NT2/D1 (cell line): ENCODE measurements around the gene SLC26A5.

Experiments
- DNase-seq: peaks from one replicate; pipeline ENCODE4 v3.0.0-alpha.2; 2011; ENCODE audit warnings: low read depth, low spot score
- H3K27me3 ChIP-seq: 2 replicates; pipeline ENCODE4 v1.6.0; 2011; ENCODE audit warnings: mild to moderate bottlenecking; ENCODE audit not compliant: insufficient read length, insufficient read depth
- H3K36me3 ChIP-seq: 2 replicates; pipeline ENCODE4 v1.6.1; 2011; ENCODE audit warnings: mild to moderate bottlenecking, low read length, mixed read lengths; ENCODE audit not compliant: insufficient read depth, insufficient read length
- H3K4me1 ChIP-seq: 2 replicates; pipeline ENCODE4 v1.5.1; 2011; ENCODE audit not compliant: insufficient read depth, insufficient read length
- H3K4me3 ChIP-seq: 2 replicates; pipeline ENCODE4 v1.5.1; 2011; ENCODE audit warnings: low read depth; ENCODE audit not compliant: insufficient read length
- H3K9ac ChIP-seq: 2 replicates; pipeline ENCODE4 v1.6.0; 2011; ENCODE audit warnings: low read depth; ENCODE audit not compliant: insufficient read length
- H3K9me3 ChIP-seq: 2 replicates; pipeline ENCODE4 v1.5.1; 2011; ENCODE audit warnings: mild to moderate bottlenecking, low read length; ENCODE audit not compliant: insufficient read depth
- SUZ12 ChIP-seq: IDR thresholded peaks from 2 replicates; pipeline ENCODE4 v1.6.1; 2011; ENCODE audit not compliant: insufficient read length, insufficient read depth; ENCODE audit errors: extremely low read depth
- YY1 ChIP-seq: IDR thresholded peaks from 2 replicates; pipeline ENCODE4 v1.6.1; 2011; ENCODE audit not compliant: insufficient read length, insufficient read depth
- ZNF274 ChIP-seq: IDR thresholded peaks from 2 replicates; pipeline ENCODE4 v1.6.1; 2011; ENCODE audit warnings: mild to moderate bottlenecking, low read depth, low read length

Gene SLC26A5

GRCh38 chr7:103344453-103345149 lies 101.4 kb downstream of the SLC26A5 start, which contains the start of gene DNAJC2:
Gene DNAJC2, minus strand, starts transcription at chr7:103344767. Its CDS starts 145 bp downstream, at chr7:103344622.
- DNase-seq, result peak; percentile 81
- Histone ChIP-seq H3K9ac (peak within 1 kb of the TSS; percentile 97), H3K27me3 (no peaks in the 10 kb centered on the region), H3K4me3 (peak within 1 kb of the TSS; percentile 87), H3K4me1 (no peaks in the 10 kb centered on the region), H3K36me3 (peaks cover 26% of the 10 kb centered on the region), H3K9me3 (no peaks in the 10 kb centered on the region)
- TF ChIP-seq ZNF274 (no peak), YY1 (peak; percentile 46)

DNA sequence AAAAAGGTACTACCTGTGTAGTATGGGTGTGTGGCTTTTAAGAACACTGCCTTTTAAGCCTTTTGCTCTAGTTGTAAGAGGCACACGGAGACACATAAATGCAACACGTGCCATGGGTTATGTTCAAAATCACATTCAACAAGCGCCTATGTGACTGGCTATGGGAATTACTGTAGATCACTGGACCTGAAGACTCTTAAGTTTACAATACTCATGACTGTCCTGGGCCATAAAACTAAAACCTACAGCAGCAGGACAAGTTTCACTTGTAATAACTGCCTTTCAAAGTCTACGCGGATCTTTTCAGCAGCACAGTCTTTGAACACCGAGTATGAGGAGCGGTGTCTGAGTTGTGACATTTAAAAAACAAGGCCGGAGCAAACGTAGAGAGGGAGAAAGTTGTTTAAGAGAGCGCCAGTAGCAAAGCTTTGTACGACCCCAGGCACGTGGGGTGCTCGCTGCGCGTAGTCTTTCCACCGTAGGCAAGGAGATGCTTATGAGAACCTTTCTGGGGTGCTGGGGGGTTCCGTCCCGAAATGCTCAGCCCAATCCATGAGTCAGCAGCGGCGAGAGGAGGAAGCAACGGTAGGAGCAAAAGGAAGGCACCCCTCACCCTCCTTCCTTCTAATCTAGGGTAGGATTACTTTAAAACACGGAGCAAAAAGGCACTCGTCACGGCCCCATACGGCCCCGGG lies 102.1 kb downstream of the SLC26A5 start:
- peak overlapping the region; percentile 87 for H3K4me3 ChIP-seq
- DNase-seq, result no peak
- H3K9me3 ChIP-seq, result no peaks in the 10 kb centered on the region

DNA sequence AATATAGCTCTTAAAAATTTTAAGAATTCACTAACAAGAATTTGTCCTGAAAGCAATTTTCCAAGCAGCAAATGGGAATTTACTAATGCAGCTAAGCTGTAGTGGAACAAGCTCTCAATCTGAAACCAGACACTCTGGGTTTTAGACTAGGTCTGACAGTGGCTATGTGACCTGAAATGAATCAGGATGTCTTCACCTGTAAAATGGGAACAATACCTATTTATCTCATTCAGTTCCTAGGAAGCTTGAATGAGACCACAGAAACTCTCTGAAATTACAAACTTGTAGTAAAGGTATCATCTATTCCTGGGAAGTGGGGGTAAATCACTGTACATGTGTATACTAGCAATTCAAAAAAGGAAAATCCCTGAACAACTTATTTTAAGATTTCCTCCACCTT lies 102.7 kb downstream of the SLC26A5 start:
- H3K4me1 ChIP-seq, result no peaks in the 10 kb centered on the region
- TF ChIP-seq SUZ12 (no peak), ZNF274 (no peak), YY1 (no peak)
- H3K4me3 ChIP-seq, result peak overlapping the region; percentile 87
- H3K36me3 ChIP-seq, result peaks cover 32% of the 10 kb centered on the region
- no peak for DNase-seq
- no peaks in the 10 kb centered on the region for H3K9me3 ChIP-seq
- peak overlapping the region; percentile 97 for H3K9ac ChIP-seq
- no peaks in the 10 kb centered on the region for H3K27me3 ChIP-seq

More for the DNA sequence above, 102.1 kb downstream of the SLC26A5 start:
- H3K4me1 ChIP-seq, result no peaks in the 10 kb centered on the region
- H3K36me3 ChIP-seq, result peaks cover 31% of the 10 kb centered on the region
- peak overlapping the region; percentile 97 for H3K9ac ChIP-seq
- no peaks in the 10 kb centered on the region for H3K27me3 ChIP-seq
- TF ChIP-seq ZNF274, result no peak

GRCh38 chr7:103341466-103341865 lies 104.5 kb downstream of the SLC26A5 start:
- no peak for DNase-seq
- Histone ChIP-seq H3K9me3 (no peaks in the 10 kb centered on the region), H3K9ac (no peak overlapping the region), H3K4me3 (no peak overlapping the region), H3K4me1 (no peaks in the 10 kb centered on the region), H3K27me3 (no peaks in the 10 kb centered on the region), H3K36me3 (peaks cover 44% of the 10 kb centered on the region)
- TF ChIP-seq YY1 (no peak), ZNF274 (no peak), SUZ12 (no peak)

GRCh38 chr7:103338864-103339263 lies 107.1 kb downstream of the SLC26A5 start:
- Histone ChIP-seq H3K9me3 (no peaks in the 10 kb centered on the region), H3K9ac (no peak overlapping the region), H3K4me3 (no peak overlapping the region), H3K4me1 (no peaks in the 10 kb centered on the region), H3K36me3 (peaks cover 53% of the 10 kb centered on the region), H3K27me3 (no peaks in the 10 kb centered on the region)
- no peak for TF ChIP-seq ZNF274
- TF ChIP-seq SUZ12, result no peak
- no peak for TF ChIP-seq YY1
- no peak for DNase-seq

DNA sequence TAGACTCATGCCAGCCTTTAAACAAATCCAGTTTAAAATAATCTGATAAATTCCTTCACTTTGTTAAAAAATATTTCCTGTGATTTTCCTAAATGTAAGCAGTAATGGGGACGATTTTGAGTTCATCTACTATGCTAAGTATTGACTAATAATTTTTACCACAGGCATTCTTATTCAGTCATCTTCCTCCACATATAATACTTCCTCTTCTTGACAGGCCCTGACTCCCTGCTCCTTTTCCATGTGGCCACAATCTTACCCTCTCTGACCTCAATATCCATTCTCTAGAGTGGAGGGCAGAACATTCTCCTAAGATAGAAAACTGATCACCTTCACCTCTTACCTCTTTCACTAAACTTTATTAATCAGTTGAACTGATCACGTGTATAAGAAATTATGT lies 109.2 kb downstream of the SLC26A5 start:
- Histone ChIP-seq H3K36me3 (peaks cover 57% of the 10 kb centered on the region), H3K27me3 (no peaks in the 10 kb centered on the region), H3K9ac (no peak overlapping the region), H3K4me1 (no peaks in the 10 kb centered on the region), H3K9me3 (no peaks in the 10 kb centered on the region), H3K4me3 (no peak overlapping the region)
- DNase-seq, result no peak
- TF ChIP-seq SUZ12 (no peak), ZNF274 (no peak), YY1 (no peak)

GRCh38 chr7:103325744-103326143 lies 120.3 kb downstream of the SLC26A5 start:
- no peaks in the 10 kb centered on the region for H3K27me3 ChIP-seq
- no peaks in the 10 kb centered on the region for H3K4me1 ChIP-seq
- no peaks in the 10 kb centered on the region for H3K9me3 ChIP-seq
- no peak overlapping the region for H3K9ac ChIP-seq
- H3K36me3 ChIP-seq, result peaks cover 63% of the 10 kb centered on the region
- DNase-seq, result no peak
- no peak overlapping the region for H3K4me3 ChIP-seq
- TF ChIP-seq ZNF274 (no peak), YY1 (no peak), SUZ12 (no peak)
